ENCODE data around the gene LNX1. TPM values are rescaled to one million over a fixed set of nuclear protein-coding genes. Genes with fewer than 3 reads are reported as not detected.

Gene LNX1
- total RNA-seq, 1 experiment from 2014 or later, result 1.7 TPM

DNA sequence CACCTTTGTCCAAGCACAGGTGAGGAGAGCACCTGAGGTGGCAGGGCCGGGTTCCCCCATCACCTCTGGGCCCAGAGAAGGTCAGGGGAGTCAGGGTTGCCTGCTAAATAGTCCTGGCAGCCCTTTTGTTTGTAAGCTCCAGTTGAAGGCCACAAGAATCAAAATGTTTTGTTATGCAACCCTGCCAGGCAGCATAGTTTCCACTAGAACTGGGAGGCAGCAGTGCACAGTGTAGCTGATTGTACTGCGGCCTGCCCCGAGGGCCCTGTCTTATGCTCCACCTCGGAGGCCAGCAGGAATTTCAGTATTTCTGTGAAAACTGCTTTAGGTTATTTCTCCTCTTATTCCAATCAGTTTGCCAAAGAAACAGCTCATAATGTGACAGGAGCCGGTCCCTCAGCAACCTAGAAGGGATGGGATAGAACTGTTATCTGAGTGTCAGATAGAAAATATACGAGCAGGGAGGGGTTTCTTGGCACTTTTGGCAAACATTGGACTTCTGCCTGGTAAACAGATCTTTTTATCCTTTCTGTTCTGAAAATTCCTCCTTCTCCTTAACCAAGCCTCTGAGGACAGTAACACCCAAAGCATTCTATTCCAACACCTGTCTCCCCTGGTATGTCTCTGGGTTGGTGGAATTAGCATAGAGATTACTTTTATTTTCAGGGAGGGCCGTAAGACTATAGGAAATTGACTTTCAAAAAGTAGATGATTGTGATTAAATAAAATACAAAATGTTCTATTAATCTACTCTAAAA is 93.6 kb downstream of the LNX1 start:
- Histone ChIP-seq H3T11ph (ENCODE audit: low read length) (no peak overlapping the region), H4K5ac (ENCODE audit: insufficient read length, low read depth, low read length) (no peak overlapping the region), H2BK120ac (ENCODE audit: low read depth, low read length, poor library complexity, severe bottlenecking) (no peak overlapping the region), H3K56ac (ENCODE audit: insufficient read length, low read depth, low read length) (no peak overlapping the region), H3K79me1 (ENCODE audit: insufficient read depth, low read depth, low read length, poor library complexity, severe bottlenecking) (no peaks in the 10 kb centered on the region), H3K27ac (ENCODE audit: insufficient read length, low read depth, low read length) (no peak overlapping the region), H2BK15ac (ENCODE audit: low read depth, low read length) (no peak overlapping the region), H3K23me2 (ENCODE audit: insufficient read length, low read depth, low read length, poor library complexity, severe bottlenecking) (no peaks in the 10 kb centered on the region), H4K20me1 (ENCODE audit: control insufficient read depth, insufficient read depth, insufficient read length) (no peaks in the 10 kb centered on the region), H2AK5ac (ENCODE audit: insufficient read length, low read length) (no peak overlapping the region), H3K79me2 (ENCODE audit: insufficient read depth, low read length) (no peaks in the 10 kb centered on the region), H4K8ac (replicated peaks; ENCODE audit: insufficient read length, low read depth, low read length) (no peak overlapping the region), H4K91ac (ENCODE audit: insufficient read length, low read depth, low read length) (no peak overlapping the region), H3K4me1 (ENCODE audit: insufficient read depth, low read length) (no peaks in the 10 kb centered on the region), H3K14ac (ENCODE audit: insufficient read depth, low read length) (no peak overlapping the region), H2BK12ac (ENCODE audit: insufficient read length, low read depth, low read length) (no peak overlapping the region), H3K4ac (ENCODE audit: low read depth, low read length) (no peak overlapping the region), H3K27me3 (ENCODE audit: insufficient read depth, low read length) (no peaks in the 10 kb centered on the region), H2BK5ac (ENCODE audit: insufficient read length, low read length) (no peak overlapping the region), H3K9ac (ENCODE audit: extremely low read depth, insufficient read length, low read length) (no peak overlapping the region), H3K9me3 (ENCODE audit: control insufficient read depth, low read depth, low read length) (no peaks in the 10 kb centered on the region), H3K18ac (ENCODE audit: insufficient read length, low read depth, low read length) (no peak overlapping the region), H3K4me2 (ENCODE audit: insufficient read depth, insufficient read length, low read length) (no peak overlapping the region), H3K23ac (ENCODE audit: insufficient read length, low read depth, low read length) (no peak overlapping the region), H2BK20ac (ENCODE audit: low read depth, low read length, poor library complexity, severe bottlenecking) (no peak overlapping the region), H2AFZ (ENCODE audit: low read length) (no peak overlapping the region)
- peaks cover 15 to 22% of the 10 kb centered on the region in 2 experiments for H3K4me1 Mint-ChIP-seq
- WGBS (ENCODE audit: extremely low coverage, insufficient read length, low lambda C conversion rate), result no CpG with 5 or more reads among the region's 7 CpGs
- H3K4me3 Mint-ChIP-seq, result no peak overlapping the region
- H3K36me3 Mint-ChIP-seq (ENCODE audit: insufficient read depth in 1 of 3, low read depth in 3 of 3), result no peaks in the 10 kb centered on the region; a peak in 1 of 7 replicates
- TF ChIP-seq, protein P1, sequence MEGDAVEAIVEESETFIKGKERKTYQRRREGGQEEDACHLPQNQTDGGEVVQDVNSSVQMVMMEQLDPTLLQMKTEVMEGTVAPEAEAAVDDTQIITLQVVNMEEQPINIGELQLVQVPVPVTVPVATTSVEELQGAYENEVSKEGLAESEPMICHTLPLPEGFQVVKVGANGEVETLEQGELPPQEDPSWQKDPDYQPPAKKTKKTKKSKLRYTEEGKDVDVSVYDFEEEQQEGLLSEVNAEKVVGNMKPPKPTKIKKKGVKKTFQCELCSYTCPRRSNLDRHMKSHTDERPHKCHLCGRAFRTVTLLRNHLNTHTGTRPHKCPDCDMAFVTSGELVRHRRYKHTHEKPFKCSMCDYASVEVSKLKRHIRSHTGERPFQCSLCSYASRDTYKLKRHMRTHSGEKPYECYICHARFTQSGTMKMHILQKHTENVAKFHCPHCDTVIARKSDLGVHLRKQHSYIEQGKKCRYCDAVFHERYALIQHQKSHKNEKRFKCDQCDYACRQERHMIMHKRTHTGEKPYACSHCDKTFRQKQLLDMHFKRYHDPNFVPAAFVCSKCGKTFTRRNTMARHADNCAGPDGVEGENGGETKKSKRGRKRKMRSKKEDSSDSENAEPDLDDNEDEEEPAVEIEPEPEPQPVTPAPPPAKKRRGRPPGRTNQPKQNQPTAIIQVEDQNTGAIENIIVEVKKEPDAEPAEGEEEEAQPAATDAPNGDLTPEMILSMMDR (conservative IDR thresholded peaks at IDR 0.05), result no peak
- peak overlapping the region in 1 of 3 experiments; percentile 67; a peak in 4 of 7 replicates for H3K27ac Mint-ChIP-seq
- DNase-seq, result no peak
- H3K27me3 Mint-ChIP-seq (ENCODE audit: low read depth), result no peaks in the 10 kb centered on the region
- H3K9me3 Mint-ChIP-seq, result no peaks in the 10 kb centered on the region
